Loucy (cell line): ENCODE results near the gene THEM4.

ENCODE experiments used
- H2AFZ ChIP-seq: fragments of 200-600 bp; sonication (generic); 2 replicates; pipeline ENCODE4 v1.6.0; 2016; ENCODE audit warnings: antibody characterized with exemption, mild to moderate bottlenecking, low read length, moderate library complexity
- H3F3A ChIP-seq: fragments of 200-600 bp; 2 replicates; pipeline ENCODE4 v1.6.0; 2016; ENCODE audit warnings: antibody characterized with exemption, low read depth, mild to moderate bottlenecking
- H3K27me3 ChIP-seq: fragments of 200-600 bp; sonication (generic); 2 replicates; pipeline ENCODE4 v1.6.1; 2014; ENCODE audit warnings: low read length, mild to moderate bottlenecking; ENCODE audit not compliant: insufficient read depth, poor library complexity, severe bottlenecking
- H3K36me3 ChIP-seq: fragments of 200-600 bp; sonication (generic); 2 replicates; pipeline ENCODE4 v1.6.1; 2016; ENCODE audit warnings: low read length; ENCODE audit not compliant: insufficient read depth
- H3K4me1 ChIP-seq: fragments of 200-600 bp; sonication (generic); 2 replicates; pipeline ENCODE4 v1.5.1; 2014; ENCODE audit warnings: low read length, mild to moderate bottlenecking; ENCODE audit not compliant: insufficient read depth, poor library complexity, severe bottlenecking
- H3K4me2 ChIP-seq: fragments of 200-600 bp; sonication (generic); 2 replicates; pipeline ENCODE4 v1.6.0; 2014; ENCODE audit warnings: antibody characterized with exemption, low read length, low read depth, mild to moderate bottlenecking; ENCODE audit not compliant: poor library complexity, severe bottlenecking
- H3K4me3 ChIP-seq: fragments of 200-600 bp; sonication (generic); 2 replicates; pipeline ENCODE4 v1.5.1; 2014; ENCODE audit warnings: low read length, mild to moderate bottlenecking, mixed read lengths; ENCODE audit not compliant: poor library complexity, severe bottlenecking
- H3K79me2 ChIP-seq: fragments of 200-600 bp; sonication (generic); 2 replicates; pipeline ENCODE4 v1.6.1; 2014; ENCODE audit warnings: low read length; ENCODE audit not compliant: insufficient read depth
- H3K9ac ChIP-seq: fragments of 200-600 bp; sonication (generic); 2 replicates; pipeline ENCODE4 v1.6.0; 2014; ENCODE audit warnings: mild to moderate bottlenecking, low read depth, low read length, moderate library complexity; ENCODE audit not compliant: poor library complexity, severe bottlenecking
- H3K9me2 ChIP-seq: fragments of 200-600 bp; sonication (generic); replicated peaks from 2 replicates; pipeline ENCODE4 v1.6.1; 2016; ENCODE audit warnings: low read depth, low read length, mixed read lengths
- H3K9me3 ChIP-seq: fragments of 200-600 bp; sonication (generic); 2 replicates; pipeline ENCODE4 v1.6.1; 2014; ENCODE audit warnings: mild to moderate bottlenecking, antibody characterized with exemption, low read length, low read depth; ENCODE audit not compliant: insufficient read depth
- H4K20me1 ChIP-seq: fragments of 200-600 bp; sonication (generic); 2 replicates; pipeline ENCODE4 v1.6.0; 2014; ENCODE audit warnings: antibody characterized with exemption, low read length, mild to moderate bottlenecking; ENCODE audit not compliant: insufficient read depth, poor library complexity, severe bottlenecking
- CTCF ChIP-seq: fragments of 200-600 bp; sonication (generic); conservative IDR thresholded peaks from 2 replicates; pipeline ENCODE4 v1.5.1; 2014; ENCODE audit warnings: mild to moderate bottlenecking, antibody characterized with exemption, low read length
- EZH2phosphoT487 ChIP-seq: fragments of 200-600 bp; IDR thresholded peaks from 2 replicates; pipeline ENCODE4 v1.6.1; 2018; ENCODE audit warnings: antibody characterized with exemption, mild to moderate bottlenecking, moderate library complexity, borderline replicate concordance

THEM4 gene

GRCh38 chr1:151825204-151825603 is 84.1 kb downstream of the THEM4 start:
- Histone ChIP-seq H3K4me1 (peaks cover 74% of the 10 kb centered on the region), H2AFZ (no peak overlapping the region), H4K20me1 (no peaks in the 10 kb centered on the region), H3K4me3 (no peak overlapping the region), H3K9me3 (no peaks in the 10 kb centered on the region), H3K36me3 (no peaks in the 10 kb centered on the region), H3K27me3 (no peaks in the 10 kb centered on the region), H3K9me2 (no peaks in the 10 kb centered on the region), H3K79me2 (no peaks in the 10 kb centered on the region), H3K9ac (no peak overlapping the region), H3F3A (peaks cover 8% of the 10 kb centered on the region; the same call in 1 of the 2 replicates), H3K4me2 (no peak overlapping the region)
- TF ChIP-seq EZH2phosphoT487 = no peak
- no peak for TF ChIP-seq CTCF
